T-helper 22 cell (primary cell): ENCODE results near the gene YEATS2.
"Not testable (repeated sequence)": the region's sequence is repeated elsewhere in the genome, so short reads cannot be mapped to it uniquely, and the experiment has no call there.

ENCODE experiments used
- DNase-seq: peaks from one replicate; pipeline ENCODE4 v3.0.0-alpha.2; 2020; ENCODE audit warnings: low read depth

Gene YEATS2

GRCh38 chr3:183714622-183715021 lies 17.0 kb downstream of the YEATS2 start:
- no peak for DNase-seq

DNA sequence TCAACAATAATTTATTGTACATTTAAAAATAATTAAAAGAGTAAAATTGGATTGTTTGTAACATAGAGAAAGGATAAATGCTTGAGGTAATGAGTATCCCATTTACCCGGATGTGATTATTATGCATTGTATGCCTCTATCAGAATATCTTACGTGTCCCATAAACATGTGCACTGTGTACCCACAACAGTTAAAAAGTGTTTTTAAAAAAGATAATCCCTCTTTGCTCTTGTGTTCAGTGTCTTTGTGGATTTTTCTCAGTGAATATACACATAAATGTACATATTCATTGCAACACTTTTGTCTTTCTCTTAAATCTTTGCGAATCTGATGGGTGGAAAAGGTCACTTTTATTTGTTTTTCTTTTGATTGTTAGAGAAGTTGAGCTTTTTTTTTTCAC lies 20.4 kb downstream of the YEATS2 start:
- no peak for DNase-seq

DNA sequence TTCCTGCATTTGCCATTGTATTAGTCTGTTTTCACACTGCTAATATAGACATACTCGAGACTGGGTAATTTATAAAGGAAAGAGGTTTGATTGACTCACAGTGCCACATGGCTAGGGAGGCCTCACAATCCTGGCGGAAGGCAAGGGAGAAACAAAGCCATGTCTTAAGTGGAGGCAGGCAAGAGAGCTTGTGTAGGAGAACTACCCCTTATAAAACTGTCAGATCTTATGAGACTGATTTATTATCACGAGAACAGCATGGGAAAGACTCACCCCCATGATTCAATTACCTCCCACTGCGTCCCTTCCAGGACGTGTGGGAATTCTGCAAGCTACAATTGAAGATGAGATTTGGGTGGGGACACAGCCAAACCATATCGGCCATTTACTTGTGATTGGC lies 27.8 kb downstream of the YEATS2 start:
- no peak for DNase-seq

DNA sequence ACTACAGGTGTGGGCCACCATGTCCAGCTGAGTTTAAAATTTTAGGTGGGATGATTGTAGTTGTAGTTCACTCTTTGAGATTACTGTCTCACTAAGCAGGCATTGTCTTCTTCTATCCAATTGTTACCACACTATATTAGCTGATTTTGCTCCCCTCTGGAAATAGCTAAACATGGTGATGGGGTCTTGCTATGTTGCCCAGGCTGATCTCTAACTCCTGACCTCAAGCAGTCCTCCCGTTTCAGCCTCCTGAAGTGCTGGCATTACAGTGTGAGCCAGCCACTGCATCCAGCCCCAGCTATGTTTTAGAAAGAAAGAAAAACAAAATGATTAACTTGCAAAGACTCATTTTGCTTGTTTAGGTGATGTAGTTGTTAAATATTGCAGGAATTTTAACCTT lies 30.6 kb downstream of the YEATS2 start:
- no peak for DNase-seq

- no peak for DNase-seq
These were observed 32.8 kb downstream of the YEATS2 start for GRCh38 chr3:183730361-183730760.

DNA sequence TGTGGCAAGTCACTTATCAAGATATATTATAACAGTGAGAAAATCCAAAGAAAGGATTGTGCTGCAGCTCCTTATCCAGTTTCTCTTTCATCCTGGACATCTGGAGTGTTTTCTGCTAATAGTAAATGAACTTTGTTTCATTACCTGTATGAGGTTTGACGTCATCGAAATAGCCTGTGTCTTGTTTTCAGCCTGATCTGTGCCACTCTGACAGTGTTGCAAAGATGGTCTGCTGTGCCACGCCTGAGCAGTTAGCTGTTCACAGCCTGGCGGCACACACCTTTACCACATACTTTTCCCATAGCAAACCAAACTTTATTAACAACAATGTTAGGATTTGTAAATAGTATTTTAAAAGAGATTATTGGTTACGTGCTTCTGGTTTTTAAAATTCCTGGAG lies 34.0 kb downstream of the YEATS2 start:
- no peak for DNase-seq

DNA sequence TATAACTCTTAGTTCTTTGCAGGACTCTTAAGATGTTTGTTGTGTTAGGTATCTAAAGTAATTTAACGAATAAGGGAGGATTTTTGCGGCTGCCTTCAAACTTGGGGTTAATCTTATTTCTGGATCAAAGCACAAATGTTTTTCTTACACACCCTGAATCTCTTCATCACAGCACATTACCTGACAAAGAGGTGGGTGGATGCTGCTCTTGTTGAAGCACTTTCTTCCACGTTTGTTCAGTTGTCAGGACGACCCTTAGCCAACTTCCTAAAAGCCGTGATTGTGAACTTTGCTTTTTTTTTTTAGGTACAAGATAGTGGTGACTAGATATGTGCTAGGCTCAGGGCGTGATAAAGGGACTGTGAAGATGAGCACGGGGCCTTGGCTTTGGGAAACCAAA lies 36.0 kb downstream of the YEATS2 start:
- DNase-seq: no peak

- DNase-seq: no peak
These were observed 37.3 kb downstream of the YEATS2 start for GRCh38 chr3:183734750-183735494.

- DNase-seq: no peak
These were observed 39.5 kb downstream of the YEATS2 start for GRCh38 chr3:183737116-183737515.

GRCh38 chr3:183740154-183740553 lies 42.6 kb downstream of the YEATS2 start:
- DNase-seq: not testable (repeated sequence)

- no peak for DNase-seq
These were observed 45.6 kb downstream of the YEATS2 start for GRCh38 chr3:183743231-183743630.

- DNase-seq: no peak
These were observed 47.9 kb downstream of the YEATS2 start for GRCh38 chr3:183745300-183746098.

DNA sequence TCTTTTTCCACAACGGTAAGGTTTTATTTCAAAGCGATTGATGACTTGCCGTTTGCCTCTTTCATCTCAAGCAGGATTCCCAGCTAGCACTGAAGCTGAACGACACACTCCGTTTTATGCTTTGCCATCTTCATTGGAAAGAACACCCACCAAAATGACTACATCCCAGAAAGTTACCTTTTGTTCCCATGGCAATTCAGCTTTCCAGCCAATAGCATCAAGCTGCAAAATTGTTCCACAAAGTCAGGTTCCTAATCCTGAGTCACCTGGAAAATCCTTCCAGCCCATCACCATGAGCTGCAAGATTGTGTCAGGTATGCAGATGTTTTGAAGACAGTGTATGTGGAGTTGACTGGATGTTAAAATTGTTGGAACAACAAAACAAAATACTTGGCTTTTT lies 56.5 kb downstream of the YEATS2 start:
- DNase-seq: no peak

DNA sequence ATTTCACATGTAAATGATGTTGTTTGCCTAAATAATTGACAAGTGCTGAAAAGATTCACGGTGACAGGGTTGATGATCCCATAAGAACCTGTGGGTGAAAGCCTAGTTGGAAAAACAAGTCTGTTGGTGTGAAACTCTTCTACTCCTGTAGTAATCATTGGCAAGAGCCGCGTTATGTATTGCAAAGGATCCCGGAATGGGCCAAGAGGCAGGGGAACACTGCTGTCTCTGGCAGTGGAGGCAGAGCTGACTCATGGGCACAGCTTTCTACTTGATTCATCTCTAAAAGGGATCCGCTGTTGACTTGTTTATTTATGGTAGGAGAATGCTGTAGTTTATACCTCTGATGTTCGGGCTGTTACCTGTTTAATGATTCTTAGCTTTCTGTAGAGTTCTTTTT lies 64.7 kb downstream of the YEATS2 start:
- DNase-seq: no peak

DNA sequence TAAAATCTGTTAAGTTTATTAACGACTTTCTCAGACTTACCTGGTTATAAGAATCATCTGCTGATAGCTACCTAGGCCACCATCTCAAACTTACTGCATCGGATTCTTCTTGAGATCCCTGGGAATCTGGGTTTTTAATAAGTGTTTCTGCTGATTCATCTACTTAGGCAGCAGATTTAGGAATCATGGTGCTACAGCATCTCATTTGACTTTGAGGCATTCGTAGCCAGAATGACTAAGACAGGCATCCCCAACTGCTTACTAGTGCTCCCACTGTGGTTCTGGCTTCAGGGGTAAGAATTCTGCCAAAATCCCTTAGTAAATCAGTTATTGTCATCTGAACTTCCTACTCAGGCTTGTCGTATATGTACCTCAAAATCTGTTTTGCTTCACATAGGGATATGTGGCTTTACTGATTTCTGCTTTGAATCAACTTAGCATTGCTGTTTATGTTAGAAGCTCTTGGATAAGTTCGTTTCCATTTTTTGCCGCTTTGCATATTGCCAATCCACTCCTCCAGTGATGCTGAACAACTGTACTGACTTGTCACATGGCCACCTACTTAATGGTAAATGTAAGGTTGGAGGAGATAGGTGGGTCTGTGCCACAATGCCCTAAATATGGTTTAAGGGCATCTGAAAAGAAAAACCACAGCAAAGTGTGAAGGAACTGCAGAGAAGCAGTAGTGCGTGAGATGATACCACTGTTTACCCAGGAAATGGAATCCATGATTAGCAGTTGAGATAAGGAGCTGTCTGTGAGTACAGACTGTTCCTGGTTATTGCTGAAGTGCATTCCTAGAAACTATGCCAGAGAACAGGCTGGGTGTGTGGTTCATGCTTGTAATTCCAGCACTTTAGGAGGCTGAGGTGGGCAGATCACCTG lies 67.5 kb downstream of the YEATS2 start:
- no peak for DNase-seq

- no peak for DNase-seq
These were observed 68.5 kb downstream of the YEATS2 start for GRCh38 chr3:183766107-183766506.

DNA sequence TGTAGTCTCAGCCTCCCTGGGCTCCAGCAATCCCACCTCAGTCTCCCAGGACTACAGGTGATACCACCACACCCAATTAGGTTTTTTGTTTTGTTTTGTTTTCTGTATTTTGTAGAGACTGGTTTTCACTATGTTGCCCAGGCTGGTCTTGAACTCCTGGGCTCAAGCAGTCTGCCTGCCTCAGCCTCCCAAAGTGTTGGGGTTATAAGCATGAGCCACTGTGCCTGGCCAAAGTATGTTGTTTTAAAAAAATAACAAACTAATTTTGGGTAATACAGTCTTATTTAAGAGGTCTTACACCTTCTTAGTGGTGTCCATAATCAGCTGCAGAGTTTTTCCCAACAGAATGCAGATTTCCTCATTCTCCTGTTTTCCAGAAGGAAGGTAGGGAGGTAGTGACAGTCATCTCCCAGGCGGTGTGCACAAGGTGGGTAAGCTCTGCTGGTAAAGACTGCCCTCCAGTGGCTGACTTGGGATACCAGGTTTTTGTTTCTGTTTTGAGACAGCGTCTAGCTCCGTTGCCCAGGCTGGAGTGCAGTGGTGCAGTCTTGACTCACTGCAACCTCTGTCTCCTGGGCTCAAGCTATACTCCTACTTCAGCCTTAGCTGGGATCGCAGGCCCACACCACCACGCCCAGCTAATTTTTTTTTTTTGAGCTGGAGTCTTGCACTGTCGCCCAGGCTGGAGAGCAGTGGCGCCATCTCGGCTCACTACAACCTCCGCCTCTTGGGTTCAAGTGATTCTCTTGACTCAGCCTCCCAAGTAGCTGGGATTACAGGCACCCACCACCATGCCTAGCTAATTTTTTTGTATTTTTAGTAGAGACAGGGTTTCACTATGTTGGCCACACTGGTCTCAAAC lies 69.4 kb downstream of the YEATS2 start:
- peak; percentile 29 for DNase-seq

- no peak for DNase-seq
These were observed 70.5 kb downstream of the YEATS2 start for GRCh38 chr3:183768114-183768513.

DNA sequence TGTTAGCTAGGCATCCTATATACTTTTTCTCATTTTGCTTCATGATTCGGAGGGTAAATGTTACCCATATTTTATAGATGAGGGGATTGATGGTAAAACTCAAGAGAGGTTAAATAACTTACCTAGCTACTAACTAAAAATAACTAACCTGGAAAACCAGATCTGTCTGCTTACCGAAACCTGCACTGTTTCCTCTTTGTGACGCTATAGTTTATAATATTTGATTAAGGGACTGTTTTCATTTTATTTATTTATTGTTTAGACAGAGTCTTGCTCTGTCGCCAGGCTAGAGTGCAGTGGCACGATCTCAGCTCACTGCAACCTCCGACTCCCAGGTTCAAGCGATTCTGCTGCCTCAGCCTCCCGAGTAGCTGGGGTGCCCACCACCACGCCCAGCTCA lies 71.9 kb downstream of the YEATS2 start:
- DNase-seq: no peak

GRCh38 chr3:183774631-183775030 lies 77.0 kb downstream of the YEATS2 start:
- no peak for DNase-seq

DNA sequence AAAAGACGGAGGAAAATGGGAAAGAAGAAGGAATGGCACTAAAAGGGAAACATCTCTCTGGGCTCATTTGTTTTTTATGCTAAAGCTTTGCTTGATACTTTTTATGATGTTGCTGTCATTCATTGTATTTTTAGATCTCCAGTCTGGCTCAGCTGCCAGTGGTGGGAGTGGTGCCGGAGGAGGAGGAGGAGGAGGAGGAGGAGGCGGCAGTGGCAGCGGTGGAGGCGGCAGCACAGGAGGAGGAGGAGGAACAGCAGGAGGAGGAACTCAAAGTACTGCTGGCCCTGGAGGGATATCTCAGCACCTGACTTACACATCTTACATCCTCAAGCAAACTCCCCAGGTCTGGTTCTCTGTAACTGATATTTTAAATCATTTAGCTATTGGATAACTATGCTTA lies 78.2 kb downstream of the YEATS2 start:
- no peak for DNase-seq

DNA sequence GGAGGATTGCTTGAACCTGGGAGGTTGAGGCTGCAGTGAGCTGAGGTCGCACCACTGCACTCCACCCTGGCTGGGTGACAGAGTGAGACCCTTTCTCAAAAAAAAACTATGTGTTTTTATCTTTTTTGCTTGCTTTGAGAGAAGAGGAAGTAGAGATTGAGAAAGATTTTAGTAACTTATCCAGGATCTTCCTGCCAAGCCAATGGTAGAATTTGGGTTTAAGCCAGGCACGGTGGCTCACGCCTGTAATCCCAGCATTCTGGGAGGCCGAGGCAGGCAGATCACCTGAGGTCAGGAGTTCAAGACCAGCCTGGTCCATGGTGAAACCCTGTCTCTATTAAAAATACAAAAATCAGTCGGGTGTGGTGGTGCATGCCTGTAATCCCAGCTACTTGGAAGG lies 78.9 kb downstream of the YEATS2 start:
- not testable (repeated sequence) for DNase-seq
